ENCODE results near the gene CFAP221. TPM values are rescaled to one million over a fixed set of nuclear protein-coding genes. Genes with fewer than 3 reads are reported as not detected.

Gene CFAP221
- total RNA-seq, 1 donor from 2014 or later, result 2.3 TPM

GRCh38 chr2:119678021-119678656, 133.9 kb downstream of the CFAP221 start:
- DNase-seq (ENCODE audit: low spot score), result peak; percentile 84

GRCh38 chr2:119679526-119679837, 135.2 kb downstream of the CFAP221 start:
- no peak for DNase-seq (ENCODE audit: low spot score)

GRCh38 chr2:119679846-119680245, 135.6 kb downstream of the CFAP221 start:
- DNase-seq (ENCODE audit: low spot score), result no peak

- DNase-seq (ENCODE audit: low spot score), result peak; percentile 68
These were observed 136.4 kb downstream of the CFAP221 start for GRCh38 chr2:119680457-119681202.

GRCh38 chr2:119681203-119681867, 137.1 kb downstream of the CFAP221 start:
- peak; percentile 84 for DNase-seq (ENCODE audit: low spot score)

DNA sequence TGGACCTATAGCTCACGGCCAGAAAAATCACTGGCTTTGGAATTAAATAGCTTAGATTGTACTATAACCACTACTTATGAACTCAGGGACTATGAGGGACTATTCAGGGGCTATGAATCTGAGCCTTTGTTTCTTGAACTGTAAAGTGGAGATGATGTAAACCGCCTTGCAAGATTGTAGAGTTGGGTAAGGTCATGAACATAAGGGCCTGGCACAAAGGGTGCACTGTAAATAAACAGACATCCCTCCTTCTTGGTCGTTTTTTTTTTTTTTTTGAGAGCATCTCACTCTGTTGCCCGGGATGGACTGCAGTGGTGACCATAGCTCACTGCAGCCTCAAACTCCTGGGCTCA, 137.6 kb downstream of the CFAP221 start:
- no peak for DNase-seq (ENCODE audit: low spot score)

GRCh38 chr2:119682578-119682977, 138.3 kb downstream of the CFAP221 start:
- DNase-seq (ENCODE audit: low spot score), result no peak

DNA sequence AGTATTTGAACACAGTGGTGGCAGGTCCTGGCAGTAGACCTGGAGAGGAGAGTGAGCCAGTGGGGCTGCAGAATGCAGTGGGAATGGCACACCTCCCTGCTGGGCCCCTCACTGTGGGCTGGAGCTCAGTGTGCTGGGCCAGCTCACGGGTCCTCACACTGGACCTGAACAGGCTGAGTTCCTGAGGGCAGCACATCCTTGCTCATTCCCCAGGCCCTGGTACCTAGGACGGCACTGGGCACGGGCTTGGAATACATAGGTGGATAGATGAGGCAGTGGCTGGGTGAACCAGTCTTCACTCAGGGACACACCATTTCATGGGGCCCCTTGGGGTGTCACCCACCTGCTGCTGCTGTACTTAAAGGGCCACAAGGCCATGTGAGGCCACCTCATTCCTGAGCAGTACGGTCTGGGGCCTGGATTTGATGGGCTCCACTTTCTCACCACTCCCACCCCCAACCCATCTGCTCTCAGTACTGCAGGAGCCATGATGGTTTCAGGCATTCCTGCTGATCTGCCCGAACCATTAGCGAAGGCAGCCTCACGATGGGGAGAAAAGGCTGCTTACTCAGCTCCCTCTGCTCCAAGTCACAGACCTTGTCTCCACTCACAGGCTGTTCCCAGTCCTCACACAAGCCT, 138.9 kb downstream of the CFAP221 start:
- DNase-seq (ENCODE audit: low spot score), result peak; percentile 82

GRCh38 chr2:119683713-119684443, 139.6 kb downstream of the CFAP221 start:
- peak; percentile 69 for DNase-seq (ENCODE audit: low spot score)

DNA sequence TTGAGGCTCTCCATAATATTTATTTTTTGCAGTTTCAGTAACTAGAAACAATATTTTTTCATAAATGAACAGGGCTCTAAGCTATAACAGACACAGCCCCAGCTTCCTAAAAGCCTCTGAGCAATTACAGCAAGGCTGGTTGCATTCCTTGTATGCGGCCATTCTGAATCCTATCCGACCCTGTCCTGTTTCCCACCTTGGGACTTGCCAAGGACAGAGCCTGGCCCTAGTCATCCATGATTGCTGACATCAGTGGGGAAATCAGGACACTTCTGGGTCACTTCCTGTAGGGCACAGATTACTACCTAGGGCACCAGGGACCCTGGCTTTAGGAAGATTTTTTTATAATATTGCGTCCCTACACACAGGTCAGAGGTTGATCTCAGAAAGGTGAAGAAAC, 140.3 kb downstream of the CFAP221 start:
- DNase-seq (ENCODE audit: low spot score), result no peak

GRCh38 chr2:119688616-119689015, 144.4 kb downstream of the CFAP221 start:
- peak; percentile 74 for DNase-seq (ENCODE audit: low spot score)

DNA sequence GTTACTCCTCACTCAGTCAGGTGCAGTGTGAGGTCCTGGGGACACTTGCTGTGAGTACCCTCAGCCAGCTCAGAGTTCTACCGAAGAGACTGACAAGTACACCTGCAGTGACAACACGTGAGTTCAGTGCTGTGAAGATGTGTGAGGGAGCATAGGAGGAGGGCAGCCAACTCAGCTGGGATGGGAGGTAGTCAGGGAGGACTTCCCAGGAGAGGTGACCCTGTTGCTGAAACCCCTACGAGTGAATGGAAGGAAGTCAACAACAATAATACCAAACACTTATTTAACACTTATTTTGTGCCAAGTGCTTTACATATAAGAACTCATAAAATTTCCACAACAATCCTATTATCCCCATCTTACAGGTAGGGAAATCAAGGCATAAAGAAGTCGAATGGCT, 145.0 kb downstream of the CFAP221 start:
- DNase-seq (ENCODE audit: low spot score), result peak; percentile 69

DNA sequence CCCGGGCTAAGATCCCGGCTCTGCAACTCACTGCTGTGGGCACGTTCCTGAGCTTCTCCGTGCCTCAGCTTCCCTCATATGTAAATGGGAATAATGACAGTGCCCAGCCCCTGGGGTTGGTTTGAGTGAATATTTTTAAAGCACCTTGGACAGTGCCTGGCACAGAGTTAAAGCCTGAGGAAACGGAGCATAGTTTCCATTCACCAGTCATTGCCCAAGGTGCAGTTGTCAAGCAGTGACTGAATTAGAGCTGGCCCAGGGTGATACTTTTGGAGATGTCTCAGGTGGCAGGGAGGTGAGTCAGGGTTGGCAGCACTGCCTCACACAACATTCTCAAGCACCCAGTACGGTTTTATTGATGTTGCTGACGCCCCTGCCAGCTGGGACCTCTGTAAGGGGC, 146.9 kb downstream of the CFAP221 start:
- DNase-seq (ENCODE audit: low spot score), result no peak

- DNase-seq (ENCODE audit: low spot score), result no peak
These were observed 147.5 kb downstream of the CFAP221 start for GRCh38 chr2:119691651-119692245.

DNA sequence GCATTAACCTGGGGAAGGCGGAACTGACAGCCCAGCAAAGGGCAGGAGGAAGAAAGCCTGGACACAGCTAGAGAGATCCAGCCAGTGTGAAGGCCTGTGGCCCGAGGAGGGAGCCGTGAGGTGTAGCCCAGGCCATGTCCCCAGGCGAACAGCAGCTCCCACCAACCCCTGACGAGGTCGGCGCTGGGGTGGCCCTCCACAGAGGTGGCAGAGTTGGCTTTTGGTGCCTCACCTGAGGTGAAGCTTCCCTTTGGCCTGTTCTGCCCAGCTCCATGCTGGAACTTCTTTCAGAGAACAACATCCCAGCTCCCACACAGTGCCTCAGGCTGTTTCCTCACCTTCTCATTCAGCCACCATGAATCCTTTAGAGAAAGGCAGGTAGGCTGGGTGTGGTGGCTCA, 148.1 kb downstream of the CFAP221 start:
- no peak for DNase-seq (ENCODE audit: low spot score)

- DNase-seq (ENCODE audit: low spot score), result no peak
These were observed 148.7 kb downstream of the CFAP221 start for GRCh38 chr2:119692954-119693353.

DNA sequence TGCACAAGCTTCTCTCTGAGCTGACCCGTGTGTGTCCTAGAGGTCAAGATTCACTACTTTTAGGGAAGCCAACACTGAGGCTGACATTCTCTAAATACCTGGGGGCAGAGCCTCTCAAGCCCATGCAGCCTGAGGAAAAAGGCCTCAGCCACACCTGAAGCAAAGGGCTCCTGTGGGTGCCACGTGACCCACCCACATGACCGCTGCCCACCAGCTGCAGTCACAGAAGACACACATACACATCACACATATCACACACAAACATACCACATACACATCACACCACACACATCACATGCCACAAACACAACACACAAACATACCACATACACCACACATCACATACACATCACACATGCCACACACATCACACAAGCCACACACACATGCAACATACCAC, 149.3 kb downstream of the CFAP221 start:
- no peak for DNase-seq (ENCODE audit: low spot score)

- DNase-seq (ENCODE audit: low spot score), result no peak
These were observed 149.7 kb downstream of the CFAP221 start for GRCh38 chr2:119693967-119694366.

DNA sequence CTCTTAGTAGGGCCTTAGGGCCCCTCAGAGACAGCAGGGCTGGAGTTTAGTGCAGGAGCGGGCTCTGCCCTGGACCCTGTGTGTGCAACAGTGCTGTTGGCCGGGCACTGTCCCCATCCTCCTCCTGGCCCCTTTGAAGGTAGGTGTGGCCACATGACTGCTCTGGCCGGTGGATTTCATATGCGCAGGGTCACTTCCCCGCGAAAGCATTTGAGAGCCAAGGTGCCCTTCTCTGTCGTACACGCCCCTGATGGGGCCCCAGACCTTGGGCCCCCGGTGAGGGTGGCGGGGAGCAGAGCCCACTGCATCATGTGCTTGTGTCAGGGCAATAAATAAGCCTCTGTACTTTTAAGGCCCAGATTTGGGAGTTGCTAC, 150.2 kb downstream of the CFAP221 start:
- DNase-seq (ENCODE audit: low spot score), result no peak

DNA sequence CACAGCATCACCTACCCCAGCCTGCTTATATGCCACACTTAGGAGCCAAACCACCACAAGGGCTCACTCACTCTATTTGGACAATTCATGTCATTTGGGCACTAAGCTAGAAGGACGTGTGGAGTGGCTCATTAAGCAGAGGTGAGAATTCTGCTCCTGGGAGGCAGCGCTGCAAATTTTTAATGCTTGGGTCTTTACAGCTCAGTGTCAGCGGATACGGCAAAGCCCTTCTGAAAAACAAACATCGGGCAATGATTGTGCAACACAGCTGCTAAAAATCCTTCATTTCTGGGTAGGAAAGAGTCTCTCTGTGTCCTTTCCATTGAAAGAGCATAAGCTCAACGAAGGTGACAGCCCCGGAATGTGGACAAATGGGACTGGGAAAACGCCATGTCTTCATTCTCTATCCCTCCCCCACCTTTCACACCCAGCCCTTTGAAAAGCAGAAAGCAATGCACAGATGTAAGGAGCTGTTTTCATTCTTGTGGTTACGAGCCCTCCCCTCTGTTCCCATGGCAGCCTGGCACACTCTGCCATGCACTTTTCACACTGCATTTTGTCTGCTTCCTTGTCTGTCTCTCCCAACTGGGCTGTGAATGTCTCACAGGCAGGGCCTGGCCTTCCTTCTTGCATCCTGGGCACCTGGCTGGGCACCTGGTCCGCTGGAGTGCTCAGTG, 150.7 kb downstream of the CFAP221 start:
- DNase-seq (ENCODE audit: low spot score), result no peak

- DNase-seq (ENCODE audit: low spot score), result no peak
These were observed 151.8 kb downstream of the CFAP221 start for GRCh38 chr2:119696005-119696404.

Data from mesenteric fat pad (tissue), 1 donor.